Testis (tissue), 2 donors: ENCODE measurements around the gene KRT74.

Experiments used
- POLR2A ChIP-seq: fragments of 450-650 bp; IDR thresholded peaks from one replicate; pipeline ENCODE4 v1.6.1; 2017; ENCODE audit warnings: antibody characterized with exemption, mild to moderate bottlenecking, moderate library complexity
- TF ChIP-seq, protein P1 (sequence below), 3 experiments: fragments of 450-650 bp in 2 of 3; fragments of 200-600 bp in 1 of 3; sonication (generic) in 1 of 3; IDR thresholded peaks; one replicate each; pipeline ENCODE4 v1.5.1; 2016 to 2019; ENCODE audit warnings: antibody characterized with exemption in 3 of 3, mild to moderate bottlenecking in 2 of 3, moderate library complexity in 1 of 3

DNA sequence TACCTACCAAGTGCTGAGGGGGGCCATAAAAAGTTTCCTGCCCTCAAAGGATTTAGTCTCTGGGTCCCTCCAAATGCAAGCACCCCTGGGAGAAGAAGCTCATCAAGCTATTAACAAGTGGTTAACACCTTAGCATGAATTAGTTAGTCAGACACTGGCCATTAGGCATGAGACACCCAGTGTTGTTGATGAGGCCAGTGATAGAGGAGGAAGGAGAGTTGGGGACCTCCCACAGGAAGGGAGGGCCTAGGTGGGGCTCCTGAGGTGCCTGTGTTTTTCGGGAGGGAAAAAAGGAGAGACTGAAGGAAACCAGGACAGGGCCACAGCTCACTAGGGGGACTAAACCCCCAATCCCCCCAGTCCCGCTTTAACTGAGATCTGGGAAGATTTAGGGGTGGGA, 16.2 kb downstream of the KRT74 start:
- no peak for TF ChIP-seq POLR2A
- TF ChIP-seq, protein P1, sequence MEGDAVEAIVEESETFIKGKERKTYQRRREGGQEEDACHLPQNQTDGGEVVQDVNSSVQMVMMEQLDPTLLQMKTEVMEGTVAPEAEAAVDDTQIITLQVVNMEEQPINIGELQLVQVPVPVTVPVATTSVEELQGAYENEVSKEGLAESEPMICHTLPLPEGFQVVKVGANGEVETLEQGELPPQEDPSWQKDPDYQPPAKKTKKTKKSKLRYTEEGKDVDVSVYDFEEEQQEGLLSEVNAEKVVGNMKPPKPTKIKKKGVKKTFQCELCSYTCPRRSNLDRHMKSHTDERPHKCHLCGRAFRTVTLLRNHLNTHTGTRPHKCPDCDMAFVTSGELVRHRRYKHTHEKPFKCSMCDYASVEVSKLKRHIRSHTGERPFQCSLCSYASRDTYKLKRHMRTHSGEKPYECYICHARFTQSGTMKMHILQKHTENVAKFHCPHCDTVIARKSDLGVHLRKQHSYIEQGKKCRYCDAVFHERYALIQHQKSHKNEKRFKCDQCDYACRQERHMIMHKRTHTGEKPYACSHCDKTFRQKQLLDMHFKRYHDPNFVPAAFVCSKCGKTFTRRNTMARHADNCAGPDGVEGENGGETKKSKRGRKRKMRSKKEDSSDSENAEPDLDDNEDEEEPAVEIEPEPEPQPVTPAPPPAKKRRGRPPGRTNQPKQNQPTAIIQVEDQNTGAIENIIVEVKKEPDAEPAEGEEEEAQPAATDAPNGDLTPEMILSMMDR (IDR thresholded peaks at IDR 0.05): no peak
